Measurements from ENCODE around the gene ZNF821. TPM values are rescaled to one million over a fixed set of nuclear protein-coding genes. Genes with fewer than 3 reads are reported as not detected.

The ZNF821 gene, protein sequence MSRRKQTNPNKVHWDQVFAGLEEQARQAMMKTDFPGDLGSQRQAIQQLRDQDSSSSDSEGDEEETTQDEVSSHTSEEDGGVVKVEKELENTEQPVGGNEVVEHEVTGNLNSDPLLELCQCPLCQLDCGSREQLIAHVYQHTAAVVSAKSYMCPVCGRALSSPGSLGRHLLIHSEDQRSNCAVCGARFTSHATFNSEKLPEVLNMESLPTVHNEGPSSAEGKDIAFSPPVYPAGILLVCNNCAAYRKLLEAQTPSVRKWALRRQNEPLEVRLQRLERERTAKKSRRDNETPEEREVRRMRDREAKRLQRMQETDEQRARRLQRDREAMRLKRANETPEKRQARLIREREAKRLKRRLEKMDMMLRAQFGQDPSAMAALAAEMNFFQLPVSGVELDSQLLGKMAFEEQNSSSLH
- total RNA-seq: 3.4 and 4.0 TPM in 2 replicates

DNA sequence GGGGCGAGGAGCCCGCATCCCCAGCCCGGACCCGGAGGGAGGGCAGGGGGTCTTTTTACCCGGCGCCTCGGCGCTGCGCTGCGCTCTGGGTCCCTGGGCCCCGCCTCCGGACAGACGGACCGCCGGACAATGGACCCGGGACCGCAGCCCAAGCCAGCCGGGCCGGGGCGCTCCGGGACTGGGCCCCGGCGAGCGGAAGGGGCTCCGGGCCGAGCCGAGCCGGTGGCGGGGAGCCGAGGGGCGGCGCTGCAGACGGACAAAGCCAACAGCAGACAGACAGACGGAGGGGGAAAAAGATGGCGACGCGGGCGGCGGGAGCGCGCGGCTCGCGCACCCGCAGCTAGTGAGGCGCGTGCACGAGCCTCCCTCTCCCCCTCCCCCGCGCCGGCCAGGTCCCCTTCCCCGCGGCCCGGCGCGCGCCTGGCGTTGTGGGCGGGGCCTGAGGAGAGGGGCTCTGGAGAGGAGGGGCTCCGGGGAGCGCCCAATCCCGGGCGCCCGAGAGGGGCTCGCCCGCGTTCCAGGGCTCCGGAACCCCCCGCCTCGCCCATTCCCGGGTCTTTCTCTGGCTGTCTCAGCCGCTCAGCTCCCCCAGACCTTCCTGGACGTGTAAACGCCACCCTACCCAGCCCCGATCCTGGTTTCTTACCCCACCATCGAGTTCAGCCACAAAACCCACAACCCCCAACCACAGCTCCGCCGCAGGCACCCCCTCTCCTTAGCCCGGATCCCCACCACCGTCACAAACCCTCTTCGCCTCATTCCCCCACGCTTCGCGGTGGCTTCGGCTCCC is at the start of gene ZNF821:
Gene ZNF821 (minus strand): TSS at position 334 of the 790 bp plus-strand sequence. CDS start 4,236 bp downstream, outside the sequence.

DNA sequence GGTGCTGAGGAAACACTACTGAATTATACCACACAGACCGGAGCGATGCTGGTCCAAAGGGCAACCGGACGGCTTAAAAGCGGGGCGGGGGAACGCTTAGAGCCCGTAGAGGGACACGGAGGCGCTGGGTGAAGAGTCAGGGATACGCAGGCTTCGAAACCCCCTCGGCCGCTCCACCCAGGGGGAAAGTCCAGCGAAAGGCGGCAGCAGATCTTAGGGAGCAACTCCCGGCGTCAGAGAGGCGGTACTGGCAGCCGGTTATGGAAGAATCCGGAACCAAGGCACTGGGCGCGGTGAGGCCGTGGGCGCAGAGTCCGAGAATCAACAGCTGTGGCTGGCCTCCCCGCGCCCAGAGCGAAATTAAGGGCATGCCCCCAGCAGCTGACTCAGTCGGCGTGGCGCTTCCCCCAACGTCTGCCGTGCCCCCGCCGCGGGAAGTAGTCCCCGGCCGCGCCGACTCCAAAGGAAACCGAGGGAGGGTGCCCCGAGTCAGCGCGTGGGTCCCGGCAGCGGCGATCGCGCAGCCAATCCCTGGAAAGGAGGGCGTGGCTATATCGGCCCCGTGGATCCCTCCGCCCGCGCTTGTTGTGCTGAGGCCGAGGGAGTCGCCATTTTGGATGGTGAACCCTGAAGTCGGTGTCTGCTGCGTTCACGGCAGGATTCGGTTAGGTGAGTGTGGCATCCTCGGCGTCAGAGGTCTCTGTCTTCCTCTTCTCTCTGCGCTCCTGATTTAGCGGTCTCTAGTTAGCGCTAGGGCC is 11.1 kb upstream of the ZNF821 start, which contains the start of gene IST1:
Gene IST1 (plus strand): TSS at position 611 of the 758 bp plus-strand sequence. CDS start 20,110 bp downstream, outside the sequence.

DNA sequence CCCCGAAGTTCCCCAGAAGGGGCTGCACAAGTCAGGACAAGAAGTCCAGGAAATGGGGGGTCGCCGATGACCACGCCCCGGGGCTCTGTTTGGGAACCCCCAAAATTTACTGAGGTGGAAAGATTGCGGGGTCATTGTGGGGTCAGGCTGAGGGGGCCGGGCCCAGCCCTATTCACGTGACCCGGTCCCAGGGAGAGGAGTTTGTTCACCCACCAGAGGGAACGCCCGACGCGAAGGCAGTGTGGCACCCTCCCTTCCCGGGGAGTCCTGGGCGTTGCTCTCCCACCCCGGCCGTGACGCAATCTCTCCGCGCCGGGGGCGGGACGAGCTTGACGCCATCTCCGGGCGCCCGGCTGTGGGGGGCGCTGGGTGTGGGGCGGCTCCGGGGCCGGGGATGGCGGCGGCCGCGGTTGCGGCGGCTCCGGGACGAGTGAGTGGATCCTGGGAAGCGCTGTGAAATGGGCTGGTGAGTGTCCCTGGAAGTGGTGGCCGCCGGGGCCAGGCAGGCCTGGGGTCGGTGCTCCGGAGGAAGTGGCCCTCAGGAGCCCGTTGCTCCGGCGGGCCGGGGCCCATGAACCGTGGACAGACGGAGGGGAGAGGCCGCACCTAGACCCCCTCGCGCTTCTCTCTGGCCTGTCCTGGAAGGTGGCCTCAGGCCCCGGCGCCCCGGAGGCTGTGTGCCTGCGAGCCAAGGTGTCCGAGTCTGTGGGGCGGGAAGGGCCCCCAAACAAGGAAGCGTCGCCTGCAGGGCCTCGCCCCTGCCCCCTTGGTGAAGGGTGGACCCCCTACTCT is 38.1 kb downstream of the ZNF821 start, which contains the start of gene ATXN1L:
Gene ATXN1L (plus strand): TSS at position 338 of the 792 bp plus-strand sequence. CDS start 3,765 bp downstream, outside the sequence.

Other genes with a start within 250 kb of the ZNF821 start
- 5.9 and 14.2 TPM in 2 replicates for gene PHLPP2, start 159.5 kb downstream of the ZNF821 start, total RNA-seq
- 67.5 and 68.5 TPM in 2 replicates for gene AP1G1, start 75.3 kb downstream of the ZNF821 start, total RNA-seq
- gene ATXN1L, start 38.2 kb downstream of the ZNF821 start, total RNA-seq: 7.3 TPM in 2 replicates
- 146 and 185 TPM in 2 replicates for gene IST1, start 11.3 kb upstream of the ZNF821 start, total RNA-seq
- gene PKD1L3, start 116.2 kb upstream of the ZNF821 start, total RNA-seq: not detected in 2 replicates
- 4.8 and 5.2 TPM in 2 replicates for gene DHODH, start 124.6 kb upstream of the ZNF821 start, total RNA-seq
- gene HP, start 170.3 kb upstream of the ZNF821 start, total RNA-seq: under 0.01 and 0.28 TPM in 2 replicates
- gene HPR, start 179.0 kb upstream of the ZNF821 start, total RNA-seq: not detected in 2 replicates
- 5.1 and 6.9 TPM in 2 replicates for gene TXNL4B, start 209.4 kb upstream of the ZNF821 start, total RNA-seq
- gene DHX38, start 209.7 kb upstream of the ZNF821 start, total RNA-seq: 64.8 and 93.7 TPM in 2 replicates